Cardiac muscle cell (in vitro differentiated cells and primary cell): ENCODE data around the gene CAD. TPM values are rescaled to one million over a fixed set of nuclear protein-coding genes. Genes with fewer than 3 reads are reported as not detected.
A peak's percentile ranks its signal among the peaks of the same experiment; 100 is the strongest.

Experiments used
- DNase-seq, 2 donors: peaks; one replicate each; pipeline versions ENCODE4 v3.0.0 to v3.0.0-alpha.2; 2010 to 2017; ENCODE audit warnings: low read depth in 1 of 2, low spot score in 1 of 2
- H3K27ac ChIP-seq: fragments of 200-600 bp; sonication (generic); 2 replicates; pipeline ENCODE4 v1.5.1; 2016
- H3K27me3 ChIP-seq: fragments of 200-600 bp; sonication (generic); 2 replicates; pipeline ENCODE4 v1.6.0; 2016; ENCODE audit warnings: control low read depth
- H3K36me3 ChIP-seq: fragments of 200-600 bp; sonication (generic); 2 replicates; pipeline ENCODE4 v1.5.1; 2016; ENCODE audit warnings: control low read depth
- H3K4me1 ChIP-seq: fragments of 200-600 bp; sonication (generic); 2 replicates; pipeline ENCODE4 v1.8.1; 2017; ENCODE audit warnings: low read depth, mild to moderate bottlenecking, mixed run types
- H3K4me3 ChIP-seq: fragments of 200-600 bp; sonication (generic); 2 replicates; pipeline ENCODE4 v1.5.1; 2016; ENCODE audit warnings: mild to moderate bottlenecking
- H3K9me3 ChIP-seq: fragments of 200-600 bp; sonication (generic); 2 replicates; pipeline ENCODE4 v1.5.1; 2017; ENCODE audit warnings: low read depth, mild to moderate bottlenecking, control low read depth
- CTCF ChIP-seq: IDR thresholded peaks from 2 replicates; pipeline ENCODE4 v1.5.1; 2012; ENCODE audit warnings: low read depth, mild to moderate bottlenecking, low read length
- polyA plus RNA-seq: library from polyadenylated mRNA; unstranded; fragments of >200 nt; fragmentation: Nextera tagmentation; extraction: Ambion mirVana; gene quantifications from 2 replicates; pipeline ENCODE4 v1.2.1, GENCODE V29; 2016
- total RNA-seq: library from RNA; depleted of rRNA; stranded (reverse); fragments of >200 nt; gene quantifications from 2 replicates; pipeline ENCODE4 v1.2.3, GENCODE V29; 2016

The CAD gene
- total and polyA plus RNA-seq, 2 experiments from 2014 or later: 30.1 to 51.7 TPM

- H3K4me3 ChIP-seq: no peak overlapping the region
- H3K36me3 ChIP-seq: peaks cover 4% of the 10 kb centered on the region
- no peaks in the 10 kb centered on the region for H3K9me3 ChIP-seq
- no peaks in the 10 kb centered on the region for H3K27me3 ChIP-seq
- no peak for DNase-seq
- no peak for TF ChIP-seq CTCF
- no peaks in the 10 kb centered on the region for H3K4me1 ChIP-seq
- H3K27ac ChIP-seq: no peak overlapping the region
These were observed 18.5 kb upstream of the CAD start for GRCh38 chr2:27198627-27199026.

GRCh38 chr2:27199241-27199640, 17.9 kb upstream of the CAD start:
- no peak overlapping the region for H3K27ac ChIP-seq
- H3K27me3 ChIP-seq: no peaks in the 10 kb centered on the region
- H3K9me3 ChIP-seq: no peaks in the 10 kb centered on the region
- no peaks in the 10 kb centered on the region for H3K4me1 ChIP-seq
- no peak for DNase-seq
- no peak for TF ChIP-seq CTCF
- no peak overlapping the region for H3K4me3 ChIP-seq
- peaks cover 7% of the 10 kb centered on the region for H3K36me3 ChIP-seq

- H3K27me3 ChIP-seq: no peaks in the 10 kb centered on the region
- H3K27ac ChIP-seq: no peak overlapping the region
- H3K36me3 ChIP-seq: peaks cover 12% of the 10 kb centered on the region
- H3K9me3 ChIP-seq: no peaks in the 10 kb centered on the region
- no peaks in the 10 kb centered on the region for H3K4me1 ChIP-seq
- no peak for TF ChIP-seq CTCF
- no peak for DNase-seq
- H3K4me3 ChIP-seq: no peak overlapping the region
These were observed 15.5 kb upstream of the CAD start for GRCh38 chr2:27201675-27202074.

GRCh38 chr2:27202854-27203253, 14.3 kb upstream of the CAD start:
- H3K36me3 ChIP-seq: peaks cover 12% of the 10 kb centered on the region
- H3K9me3 ChIP-seq: no peaks in the 10 kb centered on the region
- no peaks in the 10 kb centered on the region for H3K27me3 ChIP-seq
- no peak overlapping the region for H3K4me3 ChIP-seq
- peak in 1 of 2 donors; percentile 55 for DNase-seq
- no peak overlapping the region for H3K27ac ChIP-seq
- H3K4me1 ChIP-seq: no peaks in the 10 kb centered on the region
- TF ChIP-seq CTCF: no peak

GRCh38 chr2:27203741-27204140, 13.4 kb upstream of the CAD start:
- H3K9me3 ChIP-seq: no peaks in the 10 kb centered on the region
- peaks cover 12% of the 10 kb centered on the region for H3K36me3 ChIP-seq
- no peak overlapping the region for H3K27ac ChIP-seq
- H3K4me1 ChIP-seq: no peaks in the 10 kb centered on the region
- no peak overlapping the region for H3K4me3 ChIP-seq
- H3K27me3 ChIP-seq: no peaks in the 10 kb centered on the region
- no peak for TF ChIP-seq CTCF
- no peak for DNase-seq

- no peak for DNase-seq
- Histone ChIP-seq H3K27me3 (no peaks in the 10 kb centered on the region), H3K36me3 (peaks cover 12% of the 10 kb centered on the region), H3K27ac (no peak overlapping the region), H3K9me3 (no peaks in the 10 kb centered on the region), H3K4me1 (no peaks in the 10 kb centered on the region), H3K4me3 (no peak overlapping the region)
- TF ChIP-seq CTCF: no peak
These were observed 12.6 kb upstream of the CAD start for GRCh38 chr2:27204566-27204965.
